ENCODE measurements around the gene FKTN. TPM values are rescaled to one million over a fixed set of nuclear protein-coding genes. Genes with fewer than 3 reads are reported as not detected.
A peak's percentile ranks its signal among the peaks of the same experiment; 100 is the strongest.

Gene FKTN
- total RNA-seq = 1 to 10 TPM; 6.6 to 8.3 TPM

DNA sequence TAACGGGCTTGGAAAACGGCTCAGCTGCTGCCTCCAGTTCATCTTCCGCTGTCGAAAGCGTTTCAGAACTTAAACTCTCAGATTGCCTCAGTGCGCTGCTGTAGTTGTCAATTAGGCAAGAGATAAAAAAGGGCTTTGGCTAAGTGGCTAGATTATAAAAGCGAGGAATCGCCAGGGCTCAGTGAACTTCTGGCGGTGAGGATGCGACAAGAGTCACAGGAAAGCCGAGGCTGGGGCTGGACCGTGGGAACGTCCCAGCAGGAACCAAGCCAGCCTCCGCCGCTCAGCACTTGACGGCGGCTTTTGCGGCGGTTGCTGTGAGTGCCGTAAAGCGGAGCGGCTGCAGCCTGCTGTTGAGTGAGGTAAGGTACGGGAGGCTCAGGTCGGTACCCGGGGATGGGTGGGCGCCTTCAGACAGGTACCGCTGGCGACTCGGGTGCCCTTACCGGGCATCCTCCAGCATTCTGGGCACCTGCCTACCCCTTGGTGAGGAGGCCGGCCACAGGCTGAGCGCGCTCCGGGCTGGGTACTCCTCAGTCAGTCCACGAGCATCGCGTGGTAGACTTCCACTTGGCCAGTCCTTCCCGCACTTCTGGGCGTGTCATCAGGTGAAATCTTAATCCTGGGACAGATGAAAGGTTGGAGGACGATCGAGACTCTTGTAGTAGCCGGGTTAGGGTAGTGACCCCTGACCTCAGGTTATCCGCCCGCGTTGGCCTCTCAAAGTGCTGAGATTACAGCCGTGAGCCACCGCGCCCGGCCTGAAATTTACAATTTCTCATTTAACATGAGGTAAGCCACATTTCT lies at the start of gene FKTN:
FKTN (plus strand) TSS at position 328 of the 807 bp plus-strand sequence. CDS start 16,902 bp downstream, outside the sequence.
- Histone ChIP-seq H3K27me3 (no peaks in the 10 kb centered on the region), H3K4me1 (peaks cover 22% of the 10 kb centered on the region), H3K9me3 (peaks cover 0 to 9% (median 0%) of the 10 kb centered on the region in 3 donors), H3K4me3 (peak within 1 kb of the TSS; percentile 89 to 92), H3K36me3 (replicated peaks in 1 of 2; ENCODE audit: insufficient read depth in 1 of 2, low read depth in 2 of 2) (no peaks in the 10 kb centered on the region), H3K27ac (peak within 1 kb of the TSS in 3 of 4 donors; percentile 41 to 75 (median 44))
- intact Hi-C loops (cut with DNase I) = no loop called here
- DNase-seq (peak; percentile 88 to 93 (median 90)), ATAC-seq (peak; percentile 99)
- WGBS, 2 donors = 0% methylated on average over 40 to 49 of the region's 49 CpGs
- TF ChIP-seq, protein P1, sequence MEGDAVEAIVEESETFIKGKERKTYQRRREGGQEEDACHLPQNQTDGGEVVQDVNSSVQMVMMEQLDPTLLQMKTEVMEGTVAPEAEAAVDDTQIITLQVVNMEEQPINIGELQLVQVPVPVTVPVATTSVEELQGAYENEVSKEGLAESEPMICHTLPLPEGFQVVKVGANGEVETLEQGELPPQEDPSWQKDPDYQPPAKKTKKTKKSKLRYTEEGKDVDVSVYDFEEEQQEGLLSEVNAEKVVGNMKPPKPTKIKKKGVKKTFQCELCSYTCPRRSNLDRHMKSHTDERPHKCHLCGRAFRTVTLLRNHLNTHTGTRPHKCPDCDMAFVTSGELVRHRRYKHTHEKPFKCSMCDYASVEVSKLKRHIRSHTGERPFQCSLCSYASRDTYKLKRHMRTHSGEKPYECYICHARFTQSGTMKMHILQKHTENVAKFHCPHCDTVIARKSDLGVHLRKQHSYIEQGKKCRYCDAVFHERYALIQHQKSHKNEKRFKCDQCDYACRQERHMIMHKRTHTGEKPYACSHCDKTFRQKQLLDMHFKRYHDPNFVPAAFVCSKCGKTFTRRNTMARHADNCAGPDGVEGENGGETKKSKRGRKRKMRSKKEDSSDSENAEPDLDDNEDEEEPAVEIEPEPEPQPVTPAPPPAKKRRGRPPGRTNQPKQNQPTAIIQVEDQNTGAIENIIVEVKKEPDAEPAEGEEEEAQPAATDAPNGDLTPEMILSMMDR (IDR thresholded peaks at IDR 0.05) = peak in 1 of 7 experiments; percentile 13
- peak in 2 of 3 donors; percentile 48 to 59 for TF ChIP-seq POLR2A (IDR thresholded peaks at IDR 0.05)

DNA sequence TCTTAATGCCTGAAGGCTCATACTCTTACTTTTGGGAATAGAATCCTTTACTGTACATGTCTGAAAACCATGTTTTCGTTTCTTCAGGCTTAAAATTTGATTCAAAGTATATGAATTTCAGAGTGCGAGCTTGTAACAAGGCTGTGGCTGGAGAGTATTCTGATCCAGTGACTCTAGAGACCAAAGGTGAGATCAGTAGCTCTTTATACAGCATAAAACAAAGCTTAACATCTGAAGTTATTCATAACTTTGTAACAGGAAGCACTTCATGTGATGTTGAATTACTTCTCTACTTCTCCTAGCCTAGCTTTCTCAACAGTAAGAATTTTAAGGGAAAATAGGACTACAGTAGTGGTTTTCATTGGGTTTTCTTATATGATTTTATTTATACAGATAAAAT lies 49.4 kb upstream of the FKTN start:
- 100% methylated on average over 2 of the region's 2 CpGs for WGBS, 2 donors
- TF ChIP-seq POLR2A (IDR thresholded peaks at IDR 0.05) = no peak
- TF ChIP-seq, protein P1 (IDR thresholded peaks at IDR 0.05) = no peak
- Histone ChIP-seq H3K27me3 (no peaks in the 10 kb centered on the region), H3K9me3 (no peaks in the 10 kb centered on the region), H3K27ac (no peak overlapping the region), H3K36me3 (replicated peaks in 1 of 2; ENCODE audit: insufficient read depth in 1 of 2, low read depth in 2 of 2) (no peaks in the 10 kb centered on the region), H3K4me3 (no peak overlapping the region), H3K4me1 (peaks cover 11% of the 10 kb centered on the region)
- DNase-seq (no peak), ATAC-seq (no peak)
- intact Hi-C loops (cut with DNase I) = no loop called here

DNA sequence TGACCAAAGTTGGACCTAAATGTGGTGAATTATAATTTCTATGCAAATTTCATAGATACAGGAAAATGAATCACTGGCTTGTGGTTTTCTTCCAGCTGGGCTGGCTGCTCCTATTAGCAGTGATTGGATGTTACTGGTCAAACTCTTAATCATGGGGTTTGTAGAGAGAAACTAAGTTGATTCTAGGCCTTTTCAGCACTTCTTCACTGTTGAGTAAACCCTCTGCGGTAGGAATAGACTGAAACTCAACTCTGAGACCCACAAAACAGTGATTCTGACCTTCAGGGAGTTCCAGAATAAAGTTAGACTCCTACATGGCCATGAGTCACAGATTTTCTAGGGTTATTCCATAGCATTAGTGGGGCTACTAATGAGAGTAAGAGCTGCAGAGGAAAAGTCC lies 47.9 kb upstream of the FKTN start:
- intact Hi-C loops (cut with DNase I) = no loop called here
- H3K9me3 ChIP-seq = no peaks in the 10 kb centered on the region
- WGBS, 2 donors = 88 to 89% methylated on average over 1 of the region's 1 CpG
- DNase-seq (no peak), ATAC-seq (no peak)
- peaks cover 11% of the 10 kb centered on the region for H3K4me1 ChIP-seq
- no peak overlapping the region for H3K27ac ChIP-seq
- no peaks in the 10 kb centered on the region for H3K36me3 ChIP-seq (replicated peaks in 1 of 2; ENCODE audit: insufficient read depth in 1 of 2, low read depth in 2 of 2)
- no peaks in the 10 kb centered on the region for H3K27me3 ChIP-seq
- H3K4me3 ChIP-seq = no peak overlapping the region
- TF ChIP-seq, protein P1 (IDR thresholded peaks at IDR 0.05) = no peak
- TF ChIP-seq POLR2A (IDR thresholded peaks at IDR 0.05) = no peak

DNA sequence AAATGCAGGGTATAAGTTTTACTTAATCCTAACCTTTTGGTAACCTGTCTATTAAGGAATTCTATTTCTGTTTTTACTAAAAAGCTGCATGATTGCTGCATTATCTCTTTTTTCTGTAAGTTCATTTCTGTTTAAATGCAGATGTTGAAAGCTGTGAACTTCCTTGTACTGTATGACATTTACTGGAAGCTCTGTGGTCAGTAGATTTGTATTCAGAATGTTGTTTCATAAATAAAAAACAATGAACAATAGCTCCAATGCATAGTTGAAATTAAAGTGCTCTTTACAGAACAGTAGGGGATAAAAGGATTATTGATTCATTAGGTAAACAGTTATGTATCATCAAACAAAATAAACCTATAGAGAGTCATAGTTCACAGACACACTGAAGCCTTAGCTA lies 46.5 kb upstream of the FKTN start:
- Histone ChIP-seq H3K27me3 (no peaks in the 10 kb centered on the region), H3K27ac (no peak overlapping the region), H3K4me3 (no peak overlapping the region), H3K9me3 (no peaks in the 10 kb centered on the region), H3K4me1 (peaks cover 8% of the 10 kb centered on the region), H3K36me3 (replicated peaks in 1 of 2; ENCODE audit: insufficient read depth in 1 of 2, low read depth in 2 of 2) (no peaks in the 10 kb centered on the region)
- ATAC-seq = no peak
- intact Hi-C loops (cut with DNase I) = no loop called here
- DNase-seq = no peak
- TF ChIP-seq POLR2A (IDR thresholded peaks at IDR 0.05) = no peak
- TF ChIP-seq, protein P1 (IDR thresholded peaks at IDR 0.05) = no peak

Measured in body of pancreas (tissue), 4 donors.